ENCODE results near the gene STAT4.

The STAT4 gene

DNA sequence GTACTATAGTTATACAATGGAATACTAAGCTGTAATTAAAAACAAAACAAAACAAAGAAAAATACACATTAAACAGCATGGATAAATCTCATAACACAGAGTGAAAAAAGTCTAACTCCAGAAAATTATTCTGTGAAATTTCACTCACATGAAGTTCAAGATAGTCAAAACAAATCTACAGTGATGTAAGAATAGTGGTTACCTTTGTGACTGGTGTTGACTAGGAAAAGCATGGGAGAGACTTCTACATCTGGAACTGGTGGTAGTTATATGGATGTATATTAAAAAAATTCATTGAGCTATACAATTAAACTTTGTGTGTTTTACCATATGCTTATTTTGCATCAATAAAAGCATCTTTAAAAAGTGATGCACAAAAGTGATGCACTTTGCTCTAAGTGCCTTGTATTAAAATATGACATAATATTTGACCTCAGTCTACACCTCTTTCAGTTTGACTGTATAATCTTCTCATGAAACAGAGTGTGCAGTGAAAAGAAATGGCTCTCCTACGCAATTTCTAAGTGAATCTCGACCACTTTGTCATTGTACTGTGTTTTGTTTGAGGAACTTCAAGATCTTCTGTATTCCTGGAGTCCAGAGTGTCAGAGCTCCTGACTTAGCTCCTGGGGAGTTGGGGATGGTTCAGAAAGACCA is 28.0 kb downstream of the STAT4 start:
- Histone ChIP-seq H3K27me3 (replicated peaks) (no peaks in the 10 kb centered on the region), H3K4me3 (ENCODE audit: low read depth, low read length) (no peak overlapping the region), H3K27ac (no peak overlapping the region), H3K36me3 (replicated peaks) (no peaks in the 10 kb centered on the region)
- no peak for DNase-seq
- in situ Hi-C loops (cut with HindIII; ENCODE audit: low pct_ligation_motif_present, low sequenced_read_pairs) = no loop called here
- TF ChIP-seq, protein P1, sequence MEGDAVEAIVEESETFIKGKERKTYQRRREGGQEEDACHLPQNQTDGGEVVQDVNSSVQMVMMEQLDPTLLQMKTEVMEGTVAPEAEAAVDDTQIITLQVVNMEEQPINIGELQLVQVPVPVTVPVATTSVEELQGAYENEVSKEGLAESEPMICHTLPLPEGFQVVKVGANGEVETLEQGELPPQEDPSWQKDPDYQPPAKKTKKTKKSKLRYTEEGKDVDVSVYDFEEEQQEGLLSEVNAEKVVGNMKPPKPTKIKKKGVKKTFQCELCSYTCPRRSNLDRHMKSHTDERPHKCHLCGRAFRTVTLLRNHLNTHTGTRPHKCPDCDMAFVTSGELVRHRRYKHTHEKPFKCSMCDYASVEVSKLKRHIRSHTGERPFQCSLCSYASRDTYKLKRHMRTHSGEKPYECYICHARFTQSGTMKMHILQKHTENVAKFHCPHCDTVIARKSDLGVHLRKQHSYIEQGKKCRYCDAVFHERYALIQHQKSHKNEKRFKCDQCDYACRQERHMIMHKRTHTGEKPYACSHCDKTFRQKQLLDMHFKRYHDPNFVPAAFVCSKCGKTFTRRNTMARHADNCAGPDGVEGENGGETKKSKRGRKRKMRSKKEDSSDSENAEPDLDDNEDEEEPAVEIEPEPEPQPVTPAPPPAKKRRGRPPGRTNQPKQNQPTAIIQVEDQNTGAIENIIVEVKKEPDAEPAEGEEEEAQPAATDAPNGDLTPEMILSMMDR (IDR thresholded peaks at IDR 0.05; ENCODE audit: low read depth, low read length, missing control alignments) = no peak

DNA sequence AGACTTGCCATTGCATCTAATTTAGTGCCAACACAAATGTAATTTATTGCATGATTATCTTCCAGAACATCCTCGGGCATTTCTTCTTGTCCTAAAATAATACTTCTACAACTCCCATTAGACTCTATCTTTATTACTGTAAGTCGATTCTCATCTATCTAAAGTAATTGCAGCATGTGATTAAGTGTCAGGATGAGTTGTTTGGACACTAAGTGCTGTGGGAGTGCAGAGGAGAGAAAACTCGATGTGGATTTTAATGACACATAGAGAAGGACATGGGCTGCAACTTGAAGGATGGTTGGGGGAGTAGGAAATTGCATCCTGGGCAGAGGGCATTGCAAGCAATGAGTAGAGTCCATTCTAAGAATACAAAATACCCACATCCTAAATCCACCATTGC is 33.5 kb downstream of the STAT4 start:
- Histone ChIP-seq H3K36me3 (replicated peaks) (no peaks in the 10 kb centered on the region), H3K4me3 (ENCODE audit: low read depth, low read length) (no peak overlapping the region), H3K27me3 (replicated peaks) (no peaks in the 10 kb centered on the region), H3K27ac (no peak overlapping the region)
- no peak for DNase-seq
- in situ Hi-C loops (cut with HindIII; ENCODE audit: low pct_ligation_motif_present, low sequenced_read_pairs) = no loop called here
- TF ChIP-seq, protein P1 (IDR thresholded peaks at IDR 0.05; ENCODE audit: low read depth, low read length, missing control alignments) = no peak

DNA sequence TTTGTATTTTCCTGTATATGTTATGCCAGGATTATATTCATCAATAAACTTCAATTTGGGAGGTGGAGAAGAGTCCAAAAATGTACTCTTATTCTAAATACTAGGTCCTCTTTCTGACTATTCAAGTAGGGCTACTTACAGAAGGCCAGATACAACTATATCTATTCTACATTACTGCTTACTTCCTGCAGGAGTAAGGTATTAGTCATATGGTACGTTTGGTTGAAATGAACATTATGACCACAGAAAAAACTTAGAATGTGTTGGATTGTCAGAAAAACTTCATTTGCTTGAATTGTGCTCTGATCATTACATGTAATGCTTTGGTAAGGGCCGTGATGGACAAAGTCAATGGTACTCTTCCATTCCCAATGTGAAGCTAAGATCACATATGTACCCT is 35.0 kb downstream of the STAT4 start:
- Histone ChIP-seq H3K27me3 (replicated peaks) (no peaks in the 10 kb centered on the region), H3K36me3 (replicated peaks) (no peaks in the 10 kb centered on the region), H3K27ac (peak overlapping the region; percentile 83), H3K4me3 (ENCODE audit: low read depth, low read length) (no peak overlapping the region)
- TF ChIP-seq, protein P1 (IDR thresholded peaks at IDR 0.05; ENCODE audit: low read depth, low read length, missing control alignments) = no peak
- no peak for DNase-seq
- in situ Hi-C loops (cut with HindIII; ENCODE audit: low pct_ligation_motif_present, low sequenced_read_pairs) = no loop called here

DNA sequence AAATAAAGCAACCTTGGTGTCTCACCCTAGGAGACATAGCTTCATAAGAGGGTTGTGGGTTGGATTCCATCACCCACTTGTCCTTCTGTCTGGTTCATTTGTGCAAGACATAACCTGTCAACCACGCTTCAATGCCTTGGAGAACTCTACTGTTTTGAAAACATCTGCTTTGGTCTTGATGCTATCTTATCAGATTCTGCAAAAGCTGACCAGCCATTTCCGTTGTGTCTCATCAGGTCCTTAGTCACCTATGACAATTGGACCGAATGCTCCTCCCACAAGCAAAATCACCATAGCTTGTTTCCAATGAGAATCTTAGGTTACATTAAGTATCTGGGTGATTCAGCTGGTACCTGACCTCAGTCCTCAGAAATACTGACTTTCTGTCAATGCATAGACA is 35.4 kb downstream of the STAT4 start:
- DNase-seq = peak; percentile 92
- TF ChIP-seq, protein P1 (IDR thresholded peaks at IDR 0.05; ENCODE audit: low read depth, low read length, missing control alignments) = no peak

DNA sequence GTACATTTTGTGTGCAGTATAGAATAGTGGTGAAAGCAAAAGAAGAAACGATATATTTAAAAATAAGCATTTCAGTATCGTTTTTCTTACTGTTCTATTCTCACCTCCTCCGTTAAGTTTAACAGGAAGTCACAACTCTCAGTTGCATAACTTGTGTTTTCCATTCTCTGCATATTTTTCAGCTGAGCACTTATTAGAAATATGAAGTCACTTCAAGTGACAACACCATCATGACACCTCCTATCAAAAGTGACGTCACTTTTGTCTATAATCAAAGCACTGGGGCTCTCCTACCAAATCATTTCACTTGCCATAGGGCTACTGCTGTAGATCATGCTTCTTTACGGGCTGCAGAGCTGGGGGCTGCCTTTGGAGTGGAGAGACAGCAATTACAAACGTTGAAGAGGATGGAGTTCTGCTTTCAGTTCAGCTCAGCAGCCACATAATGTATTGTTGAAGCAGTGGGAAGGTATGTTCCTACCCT is 36.3 kb downstream of the STAT4 start:
- no peaks in the 10 kb centered on the region for H3K36me3 ChIP-seq (replicated peaks)
- H3K4me3 ChIP-seq (ENCODE audit: low read depth, low read length) = no peak overlapping the region
- H3K27me3 ChIP-seq (replicated peaks) = no peaks in the 10 kb centered on the region
- in situ Hi-C loops (cut with HindIII; ENCODE audit: low pct_ligation_motif_present, low sequenced_read_pairs) = no loop called here
- TF ChIP-seq, protein P1 (IDR thresholded peaks at IDR 0.05; ENCODE audit: low read depth, low read length, missing control alignments) = no peak
- H3K27ac ChIP-seq = peak overlapping the region; percentile 83
- peak; percentile 14 for DNase-seq

More for the DNA sequence above, 35.4 kb downstream of the STAT4 start:
- Histone ChIP-seq H3K36me3 (replicated peaks) (no peaks in the 10 kb centered on the region), H3K27me3 (replicated peaks) (no peaks in the 10 kb centered on the region), H3K27ac (peak overlapping the region; percentile 83), H3K4me3 (ENCODE audit: low read depth, low read length) (no peak overlapping the region)
- in situ Hi-C loops (cut with HindIII; ENCODE audit: low pct_ligation_motif_present, low sequenced_read_pairs) = no loop called here

DNA sequence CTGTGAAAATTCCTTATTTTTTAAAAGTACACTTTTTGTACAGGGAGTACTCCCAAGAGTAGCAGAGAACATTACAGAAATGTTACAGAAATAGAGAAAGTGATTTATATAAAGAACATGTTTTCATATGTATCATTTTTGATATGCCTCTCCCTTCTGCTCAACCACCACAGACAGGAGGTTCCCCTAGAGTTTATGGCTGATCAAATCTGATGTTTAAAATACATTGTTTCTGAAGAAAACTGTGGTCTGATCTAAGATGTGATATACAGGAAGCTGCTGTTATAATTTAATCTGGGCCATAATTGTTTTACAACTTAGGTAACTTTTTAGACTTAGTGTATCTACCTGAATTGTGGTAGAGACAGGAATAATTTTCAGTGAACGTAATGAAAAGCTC is 37.0 kb downstream of the STAT4 start:
- Histone ChIP-seq H3K36me3 (replicated peaks) (no peaks in the 10 kb centered on the region), H3K4me3 (ENCODE audit: low read depth, low read length) (no peak overlapping the region), H3K27ac (no peak overlapping the region), H3K27me3 (replicated peaks) (no peaks in the 10 kb centered on the region)
- no peak for DNase-seq
- in situ Hi-C loops (cut with HindIII; ENCODE audit: low pct_ligation_motif_present, low sequenced_read_pairs) = no loop called here
- TF ChIP-seq, protein P1 (IDR thresholded peaks at IDR 0.05; ENCODE audit: low read depth, low read length, missing control alignments) = no peak
